HEK293T (cell line): ENCODE data around the gene GSTO2.
A peak's percentile ranks its signal among the peaks of the same experiment; 100 is the strongest.

Source experiments
- CTCF ChIA-PET: fragments of 350-600 bp; formaldehyde crosslinking; extraction: SDS; loops from one replicate; lab custom pipeline; 2021; ENCODE audit warnings: antibody characterized with exemption, inconsistent platforms; lab: Yijun Ruan, JAX
- POLR2A ChIA-PET: fragments of 350-600 bp; formaldehyde crosslinking; extraction: SDS; loops from one replicate; lab custom pipeline; 2020; ENCODE audit warnings: antibody characterized with exemption, inconsistent platforms; lab: Yijun Ruan, JAX
- DNase-seq: peaks from one replicate; pipeline ENCODE4 v3.0.0; 2012; ENCODE audit warnings: mixed read lengths; ENCODE audit errors: extremely low spot score
- ARNT ChIP-seq: fragments of 450-650 bp; IDR thresholded peaks from 2 replicates; pipeline ENCODE4 v1.6.1; 2017; ENCODE audit warnings: mild to moderate bottlenecking
- BHLHE40 ChIP-seq: fragments of 450-650 bp; IDR thresholded peaks from 2 replicates; pipeline ENCODE4 v1.6.1; 2016; ENCODE audit warnings: mild to moderate bottlenecking, moderate library complexity, borderline replicate concordance
- CTBP1 ChIP-seq: fragments of 450-650 bp; IDR thresholded peaks from 2 replicates; pipeline ENCODE4 v1.6.1; 2016; ENCODE audit warnings: borderline replicate concordance
- ELF4 ChIP-seq: fragments of 450-650 bp; IDR thresholded peaks from 2 replicates; pipeline ENCODE4 v1.6.1; 2017; ENCODE audit warnings: antibody characterized with exemption
- FOXA1 ChIP-seq: fragments of 450-650 bp; IDR thresholded peaks from 2 replicates; pipeline ENCODE4 v1.6.1; 2016; ENCODE audit warnings: mild to moderate bottlenecking
- FOXK2 ChIP-seq: fragments of 450-650 bp; IDR thresholded peaks from 2 replicates; pipeline ENCODE4 v1.6.1; 2016; ENCODE audit warnings: mild to moderate bottlenecking
- FOXM1 ChIP-seq: fragments of 450-650 bp; IDR thresholded peaks from 2 replicates; pipeline ENCODE4 v1.6.1; 2017; ENCODE audit warnings: mild to moderate bottlenecking, borderline replicate concordance
- HDGF ChIP-seq: fragments of 450-650 bp; IDR thresholded peaks from 2 replicates; pipeline ENCODE4 v1.6.1; 2017; ENCODE audit warnings: antibody characterized with exemption, borderline replicate concordance
- L3MBTL2 ChIP-seq: fragments of 450-650 bp; conservative IDR thresholded peaks from 2 replicates; pipeline ENCODE4 v1.6.1; 2016; ENCODE audit warnings: mild to moderate bottlenecking
- LEF1 ChIP-seq: fragments of 450-650 bp; IDR thresholded peaks from 2 replicates; pipeline ENCODE4 v1.6.1; 2017; ENCODE audit warnings: mild to moderate bottlenecking, borderline replicate concordance
- NFRKB ChIP-seq: fragments of 450-650 bp; IDR thresholded peaks from 2 replicates; pipeline ENCODE4 v1.6.1; 2016; ENCODE audit warnings: mild to moderate bottlenecking, moderate library complexity
- PKNOX1 ChIP-seq: fragments of 450-650 bp; IDR thresholded peaks from 2 replicates; pipeline ENCODE4 v1.6.1; 2016
- SP1 ChIP-seq: fragments of 450-650 bp; IDR thresholded peaks from 2 replicates; pipeline ENCODE4 v1.6.1; 2017
- SUZ12 ChIP-seq: fragments of 450-650 bp; IDR thresholded peaks from 2 replicates; pipeline ENCODE4 v1.6.1; 2016; ENCODE audit warnings: mild to moderate bottlenecking
- TARDBP ChIP-seq: fragments of 450-650 bp; IDR thresholded peaks from 2 replicates; pipeline ENCODE4 v1.6.1; 2016
- ZNF384 ChIP-seq: fragments of 450-650 bp; IDR thresholded peaks from 2 replicates; pipeline ENCODE4 v1.6.1; 2016

GSTO2 gene

GRCh38 chr10:104330168-104331110, 61.5 kb downstream of the GSTO2 start:
- ChIA-PET POLR2A (no interaction called here), CTCF (interaction anchor here (1.3 to 1.4 kb wide), 2 partner anchors 24 to 39 kb away, joined by 4 to 7 read pairs; no protein-coding TSS in a partner anchor)
- DNase-seq: no peak
- no peak for TF ChIP-seq CTBP1
- TF ChIP-seq LEF1: no peak
- no peak for TF ChIP-seq PKNOX1
- no peak for TF ChIP-seq HDGF
- no peak for TF ChIP-seq SP1
- no peak for TF ChIP-seq SUZ12
- no peak for TF ChIP-seq L3MBTL2
- no peak for TF ChIP-seq FOXM1
- TF ChIP-seq ELF4: no peak
- no peak for TF ChIP-seq FOXA1
- TF ChIP-seq FOXK2: no peak
- TF ChIP-seq ZNF384: no peak
- TF ChIP-seq NFRKB: no peak
- TF ChIP-seq TARDBP: no peak
- TF ChIP-seq BHLHE40: no peak
- no peak for TF ChIP-seq ARNT

- TF ChIP-seq FOXA1 (no peak), L3MBTL2 (0 out of 2 replicates have a peak, but pooled peaks have one; percentile 21)
- ChIA-PET POLR2A (no interaction called here), CTCF (interaction anchor here (0.7 to 1.0 kb wide), 2 partner anchors 23 to 40 kb away, joined by 3 to 4 read pairs; partner anchors contain the start of gene CFAP58)
- peak; percentile 42 for DNase-seq
These were observed 62.3 kb downstream of the GSTO2 start for GRCh38 chr10:104331208-104331838.

GRCh38 chr10:104332243-104333031, 63.5 kb downstream of the GSTO2 start:
- ChIA-PET CTCF (interaction anchor here (1.0 kb wide), 1 partner anchor 22 kb away, joined by 3 read pairs; the partner anchor contains the start of gene CFAP58), POLR2A (no interaction called here)
- TF ChIP-seq BHLHE40: no peak
- no peak for DNase-seq

GRCh38 chr10:104333032-104333727, 64.2 kb downstream of the GSTO2 start:
- DNase-seq: no peak
- TF ChIP-seq BHLHE40 (no peak), L3MBTL2 (no peak), HDGF (no peak), ZNF384 (no peak), ELF4 (no peak), FOXA1 (no peak), SUZ12 (no peak), FOXK2 (no peak), ARNT (no peak), NFRKB (no peak), TARDBP (no peak), FOXM1 (no peak), CTBP1 (no peak), SP1 (no peak), PKNOX1 (no peak), LEF1 (no peak)
- ChIA-PET CTCF (no interaction called here), POLR2A (no interaction called here)

- CTCF ChIA-PET: no interaction called here
These were observed 64.9 kb downstream of the GSTO2 start for GRCh38 chr10:104333728-104334373.

More at GRCh38 chr10:104333728-104334373, 64.9 kb downstream of the GSTO2 start:
- POLR2A ChIA-PET: no interaction called here
- TF ChIP-seq L3MBTL2 (no peak), FOXK2 (no peak), TARDBP (no peak), ARNT (no peak), NFRKB (no peak), CTBP1 (no peak), SUZ12 (no peak), BHLHE40 (no peak), ZNF384 (no peak), FOXA1 (no peak), LEF1 (no peak), SP1 (no peak), HDGF (no peak), PKNOX1 (no peak), ELF4 (no peak), FOXM1 (no peak)
- no peak for DNase-seq
